ENCODE measurements around the gene C16orf96.

The C16orf96 gene

GRCh38 chr16:4534151-4534790, 21.9 kb upstream of the C16orf96 start:
- Histone ChIP-seq H3K27ac (ENCODE audit: low read length) (no peak overlapping the region), H3K4me1 (ENCODE audit: low read length) (peaks cover 12% of the 10 kb centered on the region), H3K9me3 (ENCODE audit: insufficient read depth, low read length) (no peaks in the 10 kb centered on the region), H3K4me2 (ENCODE audit: low read length) (no peak overlapping the region), H4K20me1 (ENCODE audit: insufficient read depth, low read length) (no peaks in the 10 kb centered on the region), H3K36me3 (replicated peaks; ENCODE audit: low read depth, low read length) (no peaks in the 10 kb centered on the region), H2AFZ (ENCODE audit: low read depth, low read length) (no peak overlapping the region), H3K79me2 (ENCODE audit: low read length) (no peaks in the 10 kb centered on the region), H3K9ac (ENCODE audit: low read length) (no peak overlapping the region), H3K27me3 (ENCODE audit: low read depth, low read length) (no peaks in the 10 kb centered on the region), H3K4me3 (ENCODE audit: low read length) (no peak overlapping the region)
- TF ChIP-seq EZH2phosphoT487 (IDR thresholded peaks at IDR 0.05; ENCODE audit: low read depth), result no peak
- TF ChIP-seq CTCF (IDR thresholded peaks at IDR 0.05; ENCODE audit: low read depth, low read length), result no peak

- Histone ChIP-seq H3K4me3 (ENCODE audit: low read length) (no peak overlapping the region), H3K9ac (ENCODE audit: low read length) (no peak overlapping the region), H2AFZ (ENCODE audit: low read depth, low read length) (no peak overlapping the region), H3K9me3 (ENCODE audit: insufficient read depth, low read length) (peaks cover 7% of the 10 kb centered on the region), H3K4me2 (ENCODE audit: low read length) (no peak overlapping the region), H3K27ac (ENCODE audit: low read length) (no peak overlapping the region), H3K4me1 (ENCODE audit: low read length) (no peaks in the 10 kb centered on the region; the same call in 1 of the 2 replicates), H3K27me3 (ENCODE audit: low read depth, low read length) (no peaks in the 10 kb centered on the region), H3K79me2 (ENCODE audit: low read length) (no peaks in the 10 kb centered on the region), H4K20me1 (ENCODE audit: insufficient read depth, low read length) (no peaks in the 10 kb centered on the region), H3K36me3 (replicated peaks; ENCODE audit: low read depth, low read length) (no peaks in the 10 kb centered on the region)
- TF ChIP-seq CTCF (IDR thresholded peaks at IDR 0.05; ENCODE audit: low read depth, low read length) (no peak), EZH2phosphoT487 (IDR thresholded peaks at IDR 0.05; ENCODE audit: low read depth) (no peak)
Observed at GRCh38 chr16:4535627-4536108, 20.5 kb upstream of the C16orf96 start.

GRCh38 chr16:4536391-4537106, 19.6 kb upstream of the C16orf96 start:
- Histone ChIP-seq H2AFZ (ENCODE audit: low read depth, low read length) (no peak overlapping the region), H4K20me1 (ENCODE audit: insufficient read depth, low read length) (no peaks in the 10 kb centered on the region), H3K36me3 (replicated peaks; ENCODE audit: low read depth, low read length) (no peaks in the 10 kb centered on the region), H3K4me1 (ENCODE audit: low read length) (no peaks in the 10 kb centered on the region; the same call in 1 of the 2 replicates), H3K27ac (ENCODE audit: low read length) (no peak overlapping the region), H3K79me2 (ENCODE audit: low read length) (no peaks in the 10 kb centered on the region), H3K4me2 (ENCODE audit: low read length) (no peak overlapping the region), H3K9me3 (ENCODE audit: insufficient read depth, low read length) (peaks cover 7% of the 10 kb centered on the region), H3K27me3 (ENCODE audit: low read depth, low read length) (0 out of 2 replicates have a peak, but pooled peaks cover under 1% of the 10 kb centered on the region), H3K4me3 (ENCODE audit: low read length) (no peak overlapping the region), H3K9ac (ENCODE audit: low read length) (no peak overlapping the region)
- TF ChIP-seq CTCF (IDR thresholded peaks at IDR 0.05; ENCODE audit: low read depth, low read length), result no peak
- TF ChIP-seq EZH2phosphoT487 (IDR thresholded peaks at IDR 0.05; ENCODE audit: low read depth), result no peak
